ENCODE data around the gene DEFB132.
"Not testable (repeated sequence)": the region's sequence is repeated elsewhere in the genome, so short reads cannot be mapped to it uniquely, and the experiment has no call there.

Gene DEFB132

GRCh38 chr20:257419-257818 is at the start of gene DEFB132:
DEFB132 (plus strand) TSS chr20:257724; CDS start chr20:257779, 55 bp downstream.
- no peak for DNase-seq (ENCODE audit: low read depth)

- DNase-seq (ENCODE audit: low read depth): peak; percentile 44
These were observed 48.5 kb upstream of the DEFB132 start for GRCh38 chr20:208942-209566.

- DNase-seq (ENCODE audit: low read depth): no peak
These were observed 46.6 kb upstream of the DEFB132 start for GRCh38 chr20:210809-211502.

GRCh38 chr20:214383-214782 is 43.1 kb upstream of the DEFB132 start:
- no peak for DNase-seq (ENCODE audit: low read depth)

- DNase-seq (ENCODE audit: low read depth): no peak
These were observed 41.7 kb upstream of the DEFB132 start for GRCh38 chr20:215796-216195.

GRCh38 chr20:217266-217665 is 40.3 kb upstream of the DEFB132 start:
- DNase-seq (ENCODE audit: low read depth): no peak

- no peak for DNase-seq (ENCODE audit: low read depth)
These were observed 38.0 kb upstream of the DEFB132 start for GRCh38 chr20:219290-220115.

- no peak for DNase-seq (ENCODE audit: low read depth)
These were observed 36.2 kb upstream of the DEFB132 start for GRCh38 chr20:221258-221830.

GRCh38 chr20:225879-226278 is 31.6 kb upstream of the DEFB132 start:
- DNase-seq (ENCODE audit: low read depth): not testable (repeated sequence)

- DNase-seq (ENCODE audit: low read depth): no peak
These were observed 30.6 kb upstream of the DEFB132 start, which contains the start of gene DEFB129 for GRCh38 chr20:226958-227357. DEFB129 (plus strand) TSS chr20:227258; CDS start chr20:227289, 31 bp downstream.

GRCh38 chr20:227439-228105 is 30.0 kb upstream of the DEFB132 start:
- no peak for DNase-seq (ENCODE audit: low read depth)

GRCh38 chr20:235891-236290 is 21.6 kb upstream of the DEFB132 start:
- DNase-seq (ENCODE audit: low read depth): no peak

- DNase-seq (ENCODE audit: low read depth): no peak
These were observed 20.0 kb upstream of the DEFB132 start for GRCh38 chr20:237489-237888.

GRCh38 chr20:237929-238328 is 19.6 kb upstream of the DEFB132 start:
- DNase-seq (ENCODE audit: low read depth): no peak

GRCh38 chr20:242905-243304 is 14.6 kb upstream of the DEFB132 start:
- no peak for DNase-seq (ENCODE audit: low read depth)

GRCh38 chr20:251354-251753 is 6.2 kb upstream of the DEFB132 start:
- DNase-seq (ENCODE audit: low read depth): no peak

GRCh38 chr20:252801-253200 is 4.7 kb upstream of the DEFB132 start:
- DNase-seq (ENCODE audit: low read depth): no peak

- not testable (repeated sequence) for DNase-seq (ENCODE audit: low read depth)
These were observed 4.1 kb upstream of the DEFB132 start for GRCh38 chr20:253447-253846.

GRCh38 chr20:258269-258858 is 840 bp downstream of the DEFB132 start:
- no peak for DNase-seq (ENCODE audit: low read depth)

GRCh38 chr20:258963-259362 is 1.4 kb downstream of the DEFB132 start:
- DNase-seq (ENCODE audit: low read depth): no peak

GRCh38 chr20:259981-260380 is 2.5 kb downstream of the DEFB132 start:
- no peak for DNase-seq (ENCODE audit: low read depth)

GRCh38 chr20:263701-264100 is 6.2 kb downstream of the DEFB132 start:
- no peak for DNase-seq (ENCODE audit: low read depth)
